ENCODE data around the gene PLCB1.

DNA sequence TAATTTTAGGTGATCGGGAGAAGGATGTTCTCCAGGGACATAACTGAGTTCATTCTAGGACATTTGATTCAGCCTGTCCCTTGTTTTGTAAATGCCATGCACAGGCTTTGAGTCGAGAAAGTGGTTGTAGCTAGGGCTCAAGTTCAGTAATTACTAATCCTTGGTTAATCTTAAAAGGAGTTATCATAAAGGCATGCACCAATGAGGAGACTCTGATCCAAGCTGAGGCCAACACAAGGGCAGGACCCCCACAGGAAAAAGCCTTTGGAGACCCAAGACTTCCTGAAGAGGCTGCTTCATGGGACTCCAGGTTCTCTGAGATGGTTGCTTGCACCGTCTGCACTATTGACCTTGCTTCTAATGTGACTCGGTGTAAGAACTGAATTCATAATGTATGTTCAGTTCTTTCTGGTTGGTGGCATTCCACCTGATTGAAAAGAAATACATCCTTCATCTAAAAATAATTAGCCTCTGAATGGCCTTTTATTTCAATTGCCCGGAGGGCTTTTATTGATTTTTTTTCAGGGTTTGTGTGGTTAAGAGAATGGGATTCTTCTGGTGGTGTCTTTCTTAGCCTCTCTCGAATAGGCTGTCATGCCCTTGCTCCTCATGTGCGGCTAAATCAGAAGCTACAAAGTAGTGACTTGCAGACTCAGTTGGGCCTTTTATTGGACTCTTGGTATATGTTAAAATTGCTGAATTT, 735.1 kb downstream of the PLCB1 start:
- TF ChIP-seq CTCF (conservative IDR thresholded peaks at IDR 0.05; ENCODE audit: low read depth, low read length) (no peak), EZH2 (IDR thresholded peaks at IDR 0.05; ENCODE audit: low read length, unreplicated experiment) (no peak)

All from PC-3 (cell line).